NOMO-1 (cell line): ENCODE data around the gene PRKAG2.

Experiments used
- DNase-seq, 2 experiments: peaks; one replicate each; lab custom pipeline; 2025; ENCODE audit not compliant: unreplicated experiment in 2 of 2; lab: John Stamatoyannopoulos, UW

Gene PRKAG2

DNA sequence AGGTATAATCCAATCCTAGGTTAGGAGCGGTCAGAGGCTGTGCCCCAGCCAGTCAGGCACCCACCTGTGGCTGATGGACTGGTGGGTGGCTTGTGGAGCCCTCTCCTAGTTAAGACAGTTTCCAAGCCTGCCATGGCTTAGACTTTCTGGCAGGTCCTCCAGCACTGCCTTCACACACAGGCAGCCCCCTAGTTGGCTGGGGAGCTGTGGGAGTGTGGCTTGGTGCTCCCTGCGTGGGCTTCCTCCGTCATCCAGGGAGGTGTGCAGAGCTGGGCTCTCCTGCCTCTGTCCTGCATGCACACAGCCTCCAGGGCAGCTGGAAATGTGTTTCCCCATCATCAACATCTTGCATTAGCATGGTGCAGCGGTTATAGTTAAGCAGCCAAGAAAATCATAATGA, 273.0 kb downstream of the PRKAG2 start:
- no peak for DNase-seq

DNA sequence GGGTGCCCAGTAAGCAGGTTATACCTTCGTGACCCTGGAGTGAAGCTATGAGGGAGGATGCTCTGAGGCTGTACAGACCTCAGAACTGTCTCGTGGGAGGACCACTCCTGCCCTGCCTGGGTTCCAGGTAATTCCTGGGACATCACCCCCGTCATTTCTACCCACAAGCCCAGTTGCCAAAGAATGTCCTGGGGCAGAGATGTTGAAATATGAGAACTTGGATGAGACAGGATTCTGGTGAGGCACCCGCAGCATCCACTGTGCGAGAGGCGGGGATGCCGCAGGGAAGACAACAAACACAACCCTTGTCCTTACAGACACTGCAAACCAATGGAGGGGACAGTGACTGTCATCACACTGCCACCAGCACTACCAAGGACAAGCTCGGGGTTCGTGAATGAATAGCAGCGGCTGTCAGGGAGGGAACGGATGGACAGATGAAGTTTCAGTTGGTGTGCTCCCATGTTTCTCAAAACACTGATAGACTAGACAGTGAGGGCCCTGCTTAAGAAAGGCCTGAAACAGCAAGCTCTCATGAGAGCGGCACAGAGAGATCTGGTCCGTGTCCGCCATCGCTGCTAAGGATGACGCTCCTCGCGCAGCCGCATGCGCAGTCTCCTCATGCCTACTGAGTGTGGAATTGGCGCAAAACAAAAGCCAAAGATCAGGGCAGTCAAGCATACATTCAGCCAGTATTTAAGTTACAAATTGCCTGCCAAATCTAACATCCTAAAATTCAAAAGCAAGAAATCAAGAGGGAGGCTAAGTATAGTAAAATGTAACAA, 275.2 kb downstream of the PRKAG2 start:
- DNase-seq, result no peak

DNA sequence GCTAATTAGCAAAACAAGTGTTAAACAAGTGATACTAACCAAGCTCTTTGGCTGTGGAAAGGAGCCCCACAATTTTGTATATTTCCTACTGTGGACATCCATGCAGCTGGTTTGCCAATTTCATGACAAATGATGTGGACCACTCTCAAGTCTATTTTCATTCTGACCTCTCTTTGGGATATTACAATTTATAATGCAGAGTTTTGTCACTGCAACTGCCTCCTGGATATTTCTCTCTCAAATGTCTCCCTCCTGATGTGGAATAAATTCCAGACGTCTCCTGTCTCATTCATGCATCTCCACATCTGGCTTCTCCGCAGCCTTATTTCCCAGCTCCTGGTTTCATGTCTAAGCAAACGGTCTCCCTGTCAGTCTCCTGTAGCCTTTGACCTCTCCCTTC, 276.6 kb downstream of the PRKAG2 start:
- no peak for DNase-seq

DNA sequence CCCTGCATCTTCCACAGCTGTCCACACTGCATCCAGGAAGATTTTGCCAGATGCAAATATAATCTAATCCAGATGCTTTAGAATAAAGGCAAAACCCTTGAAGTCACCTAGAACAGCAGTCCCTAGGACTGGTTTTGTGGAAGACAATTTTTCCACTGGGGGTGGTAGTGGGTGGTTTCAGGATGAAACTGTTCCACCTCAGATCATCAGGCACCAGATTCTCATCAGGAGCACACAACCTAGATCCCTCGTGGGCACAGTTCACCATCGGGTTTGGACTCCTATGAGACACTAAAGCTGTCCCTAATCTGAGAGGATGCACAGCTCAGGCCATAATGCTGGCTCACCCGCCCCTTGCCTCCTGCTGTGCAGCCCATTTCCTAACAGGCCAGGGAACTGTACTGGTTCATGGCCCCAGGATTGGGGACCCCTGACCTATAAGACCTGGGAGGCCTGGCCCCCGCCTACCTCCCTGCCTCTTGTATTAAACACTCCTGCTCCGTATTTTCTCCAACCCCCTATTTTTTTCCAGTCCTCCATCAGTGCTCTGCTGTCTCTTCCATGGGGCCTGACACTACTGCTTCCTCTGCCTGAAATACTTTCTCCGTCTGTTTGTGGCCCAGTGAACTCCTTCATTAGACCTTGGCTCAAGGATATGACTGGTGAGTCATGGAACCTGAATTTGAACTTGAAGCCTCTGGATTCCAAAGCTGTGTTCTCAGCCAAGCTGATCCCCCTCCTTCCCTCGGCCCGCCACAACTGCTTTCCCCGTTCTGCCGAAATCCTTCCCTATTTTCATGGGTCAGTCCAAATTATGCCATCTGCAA, 277.3 kb downstream of the PRKAG2 start:
- DNase-seq, result no peak

DNA sequence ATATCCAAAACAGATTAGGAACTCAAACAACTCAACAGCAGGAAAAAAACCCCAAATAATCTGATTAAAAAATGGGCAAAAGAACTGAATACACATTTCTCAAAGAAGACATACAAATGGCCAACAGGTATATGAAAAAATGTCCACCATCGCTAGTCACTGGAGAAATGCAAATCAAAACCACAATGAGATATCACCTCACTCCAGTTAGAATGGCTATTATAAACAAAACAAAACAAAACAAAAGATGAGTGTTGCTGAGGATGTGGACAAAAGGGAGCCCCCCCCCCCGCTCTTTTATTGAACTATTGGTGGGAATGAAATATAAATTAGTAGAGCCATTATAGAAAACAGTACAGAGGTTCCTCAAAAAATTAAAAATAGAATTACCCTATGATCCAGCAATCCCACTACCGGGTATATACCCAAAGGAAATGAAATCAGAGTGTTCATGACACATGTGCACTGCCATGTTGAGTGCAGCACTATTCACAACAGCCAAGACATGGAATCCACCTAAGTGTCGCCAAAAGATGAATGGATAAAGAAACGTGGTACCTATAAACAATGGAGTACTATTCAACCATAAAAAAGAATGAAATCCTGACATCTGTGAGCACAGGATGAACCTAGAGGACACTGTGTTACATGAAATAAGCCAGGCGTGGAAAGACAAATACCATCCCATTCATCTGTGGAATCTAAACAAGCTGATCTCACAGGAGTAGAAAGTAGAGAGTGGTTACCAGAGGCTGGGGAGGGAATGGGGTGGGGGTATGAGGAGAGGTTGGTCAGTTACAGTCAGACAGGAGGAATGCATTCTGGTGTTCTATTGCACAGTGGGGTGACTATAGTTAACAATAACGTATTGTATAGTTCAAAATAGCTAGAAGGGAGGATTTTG, 279.1 kb downstream of the PRKAG2 start:
- DNase-seq, result no peak

DNA sequence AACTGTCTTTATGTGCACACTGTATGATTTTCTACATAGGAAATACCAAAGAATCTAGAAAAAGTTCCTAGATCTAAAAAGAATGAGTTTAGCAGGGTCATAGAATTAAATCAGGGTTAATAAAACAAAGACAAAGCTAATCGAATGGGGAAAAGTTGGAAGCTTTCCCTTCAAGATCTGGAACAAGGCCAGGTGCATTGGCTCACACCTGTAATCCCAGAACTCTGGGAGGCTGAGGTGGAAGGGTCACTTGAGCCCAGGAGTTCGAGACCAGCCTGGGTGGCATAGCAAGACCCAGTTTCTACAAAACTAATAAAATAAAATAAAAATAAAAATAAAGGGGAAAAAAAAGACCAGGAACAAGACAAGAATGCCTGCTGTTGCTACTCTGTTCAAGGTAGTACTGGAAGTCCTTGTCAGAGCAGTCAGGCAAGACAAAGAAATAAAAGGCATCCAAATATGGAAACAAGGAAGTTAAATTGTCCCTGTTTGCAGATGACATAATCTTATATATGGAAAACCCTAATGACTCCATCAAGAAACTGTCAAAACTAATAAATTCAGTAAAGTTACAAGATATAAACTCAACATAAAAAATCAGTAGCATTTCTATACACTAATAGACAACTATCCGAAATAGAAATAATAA, 281.1 kb downstream of the PRKAG2 start:
- DNase-seq, result no peak

DNA sequence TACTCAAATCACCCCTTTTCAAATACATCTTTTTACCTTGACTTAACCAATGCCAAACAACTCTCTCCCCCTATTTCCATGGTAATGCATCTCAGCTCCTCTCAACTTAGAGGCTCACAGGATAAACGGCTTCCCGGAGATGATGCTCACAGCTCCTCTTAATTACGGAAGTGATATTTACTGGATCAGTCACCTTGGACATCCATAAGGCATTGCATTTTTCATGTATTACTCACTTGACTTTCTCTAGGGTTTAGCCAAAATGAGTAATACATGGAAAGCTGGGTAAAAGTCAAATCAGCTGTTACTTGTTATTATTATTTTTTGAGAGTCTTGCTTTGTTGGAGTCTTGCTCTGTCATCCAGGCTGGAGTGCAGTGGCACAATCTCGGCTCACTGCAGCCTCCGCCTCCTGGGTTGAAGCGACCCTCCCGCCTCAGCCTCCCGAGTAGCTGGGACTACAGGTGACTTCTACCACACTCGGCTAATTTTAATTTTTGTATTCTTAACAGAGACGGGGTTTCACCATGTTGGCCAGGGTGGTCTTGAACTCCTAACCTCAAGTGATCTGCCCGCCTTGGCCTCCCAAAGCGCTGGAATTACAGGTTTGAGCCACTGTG, 283.9 kb downstream of the PRKAG2 start:
- DNase-seq, result no peak

DNA sequence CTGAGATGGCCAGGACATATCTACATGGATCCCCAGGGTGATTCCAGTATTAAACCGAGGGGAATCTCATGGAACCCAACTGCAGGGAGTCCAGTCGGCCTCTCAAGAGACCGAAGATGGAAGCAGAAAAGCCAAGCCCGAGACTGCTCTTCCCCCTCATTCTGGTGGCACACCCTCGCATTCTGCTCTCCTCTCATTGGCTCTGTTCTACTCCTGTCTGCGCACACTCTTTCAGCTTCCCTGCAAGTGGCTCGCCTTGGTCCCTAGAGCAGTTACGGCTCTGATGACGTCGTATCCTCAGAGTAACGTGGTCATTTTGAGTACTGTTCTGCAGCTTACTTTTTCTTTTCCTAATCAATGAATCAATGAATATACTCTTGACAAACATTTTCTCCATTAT, 284.6 kb downstream of the PRKAG2 start:
- DNase-seq, result no peak

DNA sequence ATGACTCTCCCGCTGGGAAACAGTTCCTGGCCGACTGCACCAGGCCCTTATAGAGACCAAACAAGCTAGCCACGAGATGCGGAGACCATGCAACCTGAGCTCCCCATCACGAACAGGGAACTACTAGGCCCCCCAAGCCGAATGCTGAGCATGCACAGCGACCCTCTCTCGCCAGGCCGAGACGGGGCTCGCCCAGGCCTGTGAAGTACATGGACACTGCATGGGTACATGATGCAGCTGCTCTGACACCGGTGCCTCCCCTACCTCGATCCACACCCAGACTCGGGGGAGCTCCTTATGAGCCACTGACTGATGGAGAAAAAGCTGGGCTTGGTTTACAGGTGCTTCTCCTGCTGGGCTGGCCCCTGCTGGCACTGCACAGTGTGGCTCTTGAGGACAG, 285.0 kb downstream of the PRKAG2 start:
- DNase-seq, result no peak

DNA sequence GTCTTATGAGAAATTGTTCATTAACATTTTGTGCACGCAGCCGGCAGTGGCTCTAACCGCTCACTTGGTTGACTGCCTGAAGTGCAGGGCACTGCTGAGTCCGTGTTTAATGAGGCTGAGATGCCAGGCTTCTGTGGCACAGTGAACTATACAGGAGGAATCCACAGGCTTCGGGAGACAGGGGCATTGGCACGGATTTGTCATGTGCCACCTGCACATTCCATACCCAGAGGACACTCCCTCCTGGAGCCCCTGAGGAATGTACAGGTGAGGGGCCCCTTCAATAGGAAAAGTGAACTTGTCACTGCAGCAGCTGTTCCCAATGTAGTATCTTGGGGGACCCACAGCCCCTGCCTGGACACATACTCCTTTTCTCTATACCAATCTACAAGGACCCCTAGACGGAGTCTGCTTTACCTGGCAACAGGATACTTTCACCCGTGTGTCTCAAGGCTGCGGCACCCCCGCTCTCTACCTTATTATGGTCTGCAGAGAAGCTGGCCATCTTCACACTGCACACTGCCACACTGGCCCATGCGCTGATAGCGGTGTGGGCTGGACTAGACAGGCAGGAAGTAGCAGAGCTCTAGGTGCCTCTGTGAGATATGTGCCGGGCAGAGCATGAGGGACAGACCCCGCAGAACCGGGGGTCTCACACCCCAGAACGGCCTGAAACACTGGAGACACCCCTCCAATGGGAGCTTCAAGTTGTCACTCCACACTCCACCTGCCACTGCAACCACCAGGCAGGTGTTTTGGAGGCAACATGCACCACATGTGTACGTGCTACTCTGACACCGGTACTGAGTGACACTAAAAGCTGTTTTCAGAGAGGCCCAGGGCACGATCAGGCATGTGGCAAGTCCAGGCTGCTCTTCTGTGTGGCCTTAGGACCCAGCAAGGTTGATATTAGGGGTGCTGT, 285.8 kb downstream of the PRKAG2 start:
- no peak for DNase-seq

DNA sequence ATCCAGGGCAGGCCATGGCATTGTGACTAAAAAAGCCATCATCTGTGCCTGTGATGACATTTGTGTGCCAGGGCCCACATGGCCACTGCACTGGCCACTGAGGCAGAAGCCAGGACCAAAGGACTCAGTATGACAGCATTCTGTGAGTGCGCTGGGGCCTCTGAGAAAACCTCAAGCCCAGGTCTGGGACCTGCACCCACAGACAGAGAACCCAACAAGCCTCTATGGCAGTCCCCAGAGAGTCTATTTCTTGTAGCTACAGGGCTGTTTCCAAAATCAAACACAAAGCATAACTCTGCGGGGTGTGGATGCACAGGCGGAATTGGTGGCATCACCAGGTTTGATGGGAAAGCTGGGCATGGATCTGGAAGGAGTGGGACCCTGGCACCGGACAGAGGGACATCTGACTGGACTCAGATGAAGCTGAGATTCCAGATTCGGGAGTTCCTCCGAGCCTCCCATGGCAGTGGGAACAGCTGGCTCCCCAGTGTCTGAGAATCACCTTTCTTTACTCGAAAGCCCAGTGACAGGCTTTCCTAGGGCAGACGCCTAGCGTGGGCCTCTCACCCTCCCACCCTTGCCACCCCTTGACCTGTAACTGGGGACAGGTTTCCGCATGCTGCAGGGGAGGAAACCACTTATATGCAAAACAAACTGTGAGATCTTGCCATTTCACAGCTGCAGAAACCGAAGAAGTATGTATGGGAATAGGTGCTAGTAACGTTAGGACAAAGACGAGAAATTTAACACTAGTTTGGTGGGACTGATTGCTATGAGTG, 286.7 kb downstream of the PRKAG2 start:
- no peak for DNase-seq

DNA sequence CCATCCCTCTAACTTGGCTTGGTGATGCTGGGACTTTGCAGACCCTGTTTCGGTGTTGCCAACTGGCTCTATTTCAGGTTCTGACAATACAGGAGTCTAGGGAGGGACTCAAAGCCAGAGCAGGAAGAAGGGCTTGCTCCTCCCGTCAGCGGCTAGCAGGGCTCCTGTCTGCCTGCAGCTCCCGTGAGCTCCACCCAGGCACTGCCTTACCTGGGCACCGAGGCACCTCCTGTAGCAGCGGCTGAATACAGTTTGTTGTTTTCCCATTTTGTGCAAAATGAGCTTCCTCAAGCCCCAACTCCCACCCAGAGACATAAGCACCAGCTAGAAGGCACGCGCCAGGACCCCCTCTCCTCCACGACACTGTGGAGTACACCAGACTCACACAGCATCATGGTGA, 287.9 kb downstream of the PRKAG2 start:
- no peak for DNase-seq

DNA sequence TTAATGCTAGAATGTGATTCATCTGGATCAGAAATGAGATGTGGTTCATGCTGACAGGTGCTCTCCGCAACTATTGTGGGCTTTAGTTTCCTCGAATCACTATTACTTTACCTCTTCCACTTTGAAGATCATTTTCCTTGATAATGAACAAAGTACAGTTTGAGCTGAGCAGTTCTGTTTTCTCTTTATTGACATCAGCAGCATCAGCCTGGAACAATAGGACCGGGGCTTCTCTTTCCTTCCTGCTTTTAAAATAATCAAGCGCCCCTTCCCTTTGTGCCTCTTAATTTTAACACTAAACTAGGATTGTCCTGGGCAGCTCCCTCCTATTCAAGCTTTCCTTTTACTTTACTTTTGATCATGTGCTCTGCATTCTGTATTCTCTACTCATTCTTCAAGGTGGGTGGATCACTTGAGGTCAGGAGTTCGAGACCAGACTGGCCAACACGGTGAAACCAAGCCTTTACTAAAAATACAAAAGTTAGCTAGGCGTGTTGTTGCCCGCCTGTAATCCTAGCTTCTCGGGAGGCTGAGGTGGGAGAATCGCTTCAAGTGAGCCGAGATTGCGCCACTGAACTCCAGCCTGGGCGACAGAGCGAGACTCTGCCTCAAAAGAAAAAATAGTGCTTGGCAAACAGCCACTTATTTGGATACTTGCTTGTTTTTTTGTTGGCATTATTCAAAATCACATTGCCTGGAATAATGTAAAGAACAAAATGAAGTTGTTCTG, 290.2 kb downstream of the PRKAG2 start:
- DNase-seq, result no peak

DNA sequence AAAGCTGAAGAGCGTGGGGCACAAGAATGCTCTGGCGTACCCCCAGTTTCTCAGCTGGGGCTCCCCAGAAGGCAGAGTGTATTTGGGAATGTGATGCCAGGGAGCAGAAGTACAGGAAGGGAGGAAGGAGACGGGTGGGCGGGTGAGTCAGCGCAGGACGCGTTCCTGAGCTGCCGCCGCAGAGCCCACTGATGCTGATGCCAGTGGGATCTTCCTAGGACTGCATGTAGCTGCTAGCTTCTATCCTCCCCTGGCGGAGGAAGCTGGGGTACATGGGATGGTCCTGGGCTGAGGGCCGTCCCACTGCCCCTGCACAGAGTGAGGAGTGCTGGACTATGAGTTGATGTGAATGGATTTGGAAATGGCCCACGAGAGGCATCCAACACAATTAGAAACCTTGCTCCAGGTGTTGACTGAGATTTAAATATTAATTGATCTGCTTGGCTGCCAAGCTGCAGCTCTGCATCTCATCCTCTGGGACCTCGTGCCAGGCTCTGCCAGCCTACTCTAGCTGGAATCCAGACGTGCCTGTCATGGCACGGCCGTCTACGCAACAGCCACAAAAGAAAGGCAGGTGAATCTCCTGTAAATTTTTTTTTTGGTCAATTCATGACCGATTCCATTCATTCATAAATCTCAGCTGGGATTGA, 291.0 kb downstream of the PRKAG2 start:
- no peak for DNase-seq

DNA sequence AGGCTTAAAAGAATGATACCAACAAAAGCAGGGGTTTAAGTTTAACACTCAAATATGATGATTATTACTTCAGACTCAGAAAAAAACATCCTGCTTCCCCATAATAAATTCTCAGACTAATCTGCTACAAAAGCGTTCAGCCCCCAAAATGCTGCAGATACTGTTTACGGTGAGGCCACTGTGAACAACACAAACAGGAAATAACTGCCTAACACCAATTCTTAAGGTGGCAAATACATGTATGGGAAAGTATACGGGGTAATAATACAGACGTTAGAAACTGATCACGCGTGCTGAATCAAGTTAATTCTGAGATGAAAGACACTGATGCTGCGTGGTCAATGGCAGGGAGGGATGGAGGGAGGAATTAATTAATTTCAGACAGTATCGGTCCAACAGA, 295.2 kb downstream of the PRKAG2 start:
- no peak for DNase-seq

DNA sequence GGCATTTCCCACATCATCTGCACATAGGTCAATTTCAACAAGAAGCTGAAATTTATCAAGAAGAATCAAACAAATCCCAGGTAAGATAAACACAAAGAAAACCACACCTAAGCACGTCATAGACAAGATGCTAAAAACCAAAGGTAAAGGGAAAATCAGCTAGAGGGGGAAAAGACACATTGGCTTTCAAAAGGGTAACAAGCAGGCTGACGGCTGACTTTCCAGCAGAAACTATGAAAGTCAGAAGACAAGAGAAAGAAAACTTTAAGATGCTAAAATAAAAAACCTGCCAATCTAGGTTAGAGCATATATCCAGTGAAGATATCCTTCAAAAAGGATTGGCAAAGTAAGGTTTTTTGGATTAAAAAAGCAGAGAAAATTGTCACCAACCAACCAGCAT, 297.3 kb downstream of the PRKAG2 start:
- DNase-seq, result no peak

DNA sequence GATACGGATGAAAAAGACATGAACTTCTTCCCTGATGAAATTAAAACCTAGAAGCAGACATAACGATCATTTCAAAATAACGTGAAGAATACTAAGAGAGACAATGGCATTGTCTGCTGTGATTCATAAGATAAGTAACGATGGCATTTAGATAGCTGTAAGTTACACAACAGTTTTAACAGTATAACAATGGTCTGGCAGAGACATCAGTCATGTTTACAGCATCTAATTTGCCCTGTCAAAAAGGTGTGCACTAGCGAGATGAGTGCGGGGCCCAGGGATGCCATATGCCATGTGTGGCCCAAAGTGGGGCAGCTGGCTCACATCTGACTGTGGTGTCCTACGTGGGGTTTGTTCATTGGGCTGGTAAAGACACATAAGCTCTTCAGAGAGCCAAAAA, 301.5 kb downstream of the PRKAG2 start:
- DNase-seq, result no peak
